WTC11 (cell line): ENCODE measurements around the gene KRTAP4-16. TPM values are rescaled to one million over a fixed set of nuclear protein-coding genes. Genes with fewer than 3 reads are reported as not detected.
"Not testable (repeated sequence)": the region's sequence is repeated elsewhere in the genome, so short reads cannot be mapped to it uniquely, and the experiment has no call there.

Experiments
- ATAC-seq: fragments of 200-7000 bp; cut with Tn5 transposase; 2 replicates; pipeline ENCODE4 v1.10.0; 2021; ENCODE audit warnings: mild to moderate bottlenecking, moderate library complexity
- CTCF ChIA-PET: fragments of 300-600 bp; sonication (Branson Sonifier 250); formaldehyde crosslinking; loops from one replicate; lab custom pipeline; 2021; ENCODE audit warnings: antibody characterized with exemption; lab: Charles Lee
- POLR2A ChIA-PET: fragments of 350-600 bp; sonication (Branson Sonifier 250); formaldehyde crosslinking; loops from one replicate; lab custom pipeline; 2021; ENCODE audit warnings: antibody characterized with exemption; lab: Charles Lee
- DNase-seq: peaks from one replicate; pipeline ENCODE4 v3.0.0; 2021; ENCODE audit warnings: low spot score
- H3K27ac Mint-ChIP-seq: 2 replicates; pipeline ENCODE4 v1.8.0; 2021; ENCODE audit warnings: mixed read lengths
- H3K27me3 Mint-ChIP-seq: 2 replicates; pipeline ENCODE4 v1.8.0; 2021; ENCODE audit warnings: low read depth, mild to moderate bottlenecking, moderate library complexity, mixed read lengths
- H3K36me3 Mint-ChIP-seq: 2 replicates; pipeline ENCODE4 v1.8.0; 2021; ENCODE audit warnings: mixed read lengths
- H3K4me1 Mint-ChIP-seq: 2 replicates; pipeline ENCODE4 v1.8.0; 2022; ENCODE audit warnings: mixed read lengths
- H3K4me3 Mint-ChIP-seq: 2 replicates; pipeline ENCODE4 v1.8.0; 2021; ENCODE audit warnings: mild to moderate bottlenecking, moderate library complexity, mixed read lengths
- H3K9me3 Mint-ChIP-seq: 2 replicates; pipeline ENCODE4 v1.8.0; 2021; ENCODE audit warnings: mixed read lengths
- CREB1 ChIP-seq: sonication (generic); formaldehyde crosslinking; IDR thresholded peaks from 2 replicates; pipeline ENCODE4 v1.8.0; 2023; ENCODE audit warnings: mild to moderate bottlenecking, missing genetic modification reagents
- ESRRA ChIP-seq: sonication (generic); formaldehyde crosslinking; IDR thresholded peaks from 2 replicates; pipeline ENCODE4 v1.8.1; 2022; ENCODE audit warnings: mild to moderate bottlenecking, missing genetic modification reagents, borderline replicate concordance
- FOXP1 ChIP-seq: sonication (generic); formaldehyde crosslinking; IDR thresholded peaks from 2 replicates; pipeline ENCODE4 v1.8.0; 2022; ENCODE audit warnings: missing genetic modification reagents, mild to moderate bottlenecking, moderate library complexity, borderline replicate concordance
- GABPB1 ChIP-seq: sonication (generic); formaldehyde crosslinking; IDR thresholded peaks from 2 replicates; pipeline ENCODE4 v1.8.1; 2023; ENCODE audit warnings: mild to moderate bottlenecking, missing genetic modification reagents
- HMGA2 ChIP-seq: fragments of 250-450 bp; sonication (Bioruptor Pico); IDR thresholded peaks from 2 replicates; pipeline ENCODE4 v1.4.0; 2021; ENCODE audit warnings: mild to moderate bottlenecking, moderate library complexity
- SMAD4 ChIP-seq: sonication (generic); formaldehyde crosslinking; IDR thresholded peaks from 2 replicates; pipeline ENCODE4 v1.8.0; 2022; ENCODE audit warnings: mild to moderate bottlenecking, missing genetic modification reagents
- TCF7 ChIP-seq: sonication (generic); formaldehyde crosslinking; IDR thresholded peaks from 2 replicates; pipeline ENCODE4 v1.8.0; 2022; ENCODE audit warnings: mild to moderate bottlenecking, low read depth, missing genetic modification reagents, moderate library complexity
- TP53 ChIP-seq: sonication (generic); formaldehyde crosslinking; IDR thresholded peaks from 2 replicates; pipeline ENCODE4 v1.8.1; 2023; ENCODE audit warnings: mild to moderate bottlenecking, missing genetic modification reagents
- ZNF121 ChIP-seq: sonication (generic); formaldehyde crosslinking; IDR thresholded peaks from 2 replicates; pipeline ENCODE4 v1.8.0; 2023; ENCODE audit warnings: missing genetic modification reagents
- ZNF423 ChIP-seq: fragments of 250-450 bp; sonication (Bioruptor Pico); IDR thresholded peaks from 2 replicates; pipeline ENCODE4 v2.1.2; 2022; ENCODE audit warnings: mild to moderate bottlenecking, moderate library complexity
- total RNA-seq: library from RNA; stranded (reverse); gene quantifications from 3 replicates; pipeline ENCODE4 v1.2.3, GENCODE V29; 2021
- TF ChIP-seq, protein P1 (sequence below): fragments of 250-450 bp; sonication (Bioruptor Pico); IDR thresholded peaks from 2 replicates; pipeline ENCODE4 v1.9.0; 2021; ENCODE audit warnings: mild to moderate bottlenecking, borderline replicate concordance
- TF ChIP-seq, protein P2 (sequence below): sonication (generic); formaldehyde crosslinking; IDR thresholded peaks from 2 replicates; pipeline ENCODE4 v1.8.1; 2023; ENCODE audit warnings: mild to moderate bottlenecking, missing genetic modification reagents, moderate library complexity
- TF ChIP-seq, protein P3 (sequence below): sonication (generic); formaldehyde crosslinking; IDR thresholded peaks from 2 replicates; pipeline ENCODE4 v1.8.0; 2023; ENCODE audit warnings: mild to moderate bottlenecking, missing genetic modification reagents
- TF ChIP-seq, protein P4 (sequence below): sonication (generic); formaldehyde crosslinking; IDR thresholded peaks from 2 replicates; pipeline ENCODE4 v1.8.1; 2023; ENCODE audit warnings: mild to moderate bottlenecking, missing genetic modification reagents
- TF ChIP-seq, protein P5 (sequence below): sonication (generic); formaldehyde crosslinking; IDR thresholded peaks from 2 replicates; pipeline ENCODE4 v1.8.0; 2022; ENCODE audit warnings: mild to moderate bottlenecking, missing genetic modification reagents

The KRTAP4-16 gene
- total RNA-seq, 1 experiment from 2014 or later: not detected

DNA sequence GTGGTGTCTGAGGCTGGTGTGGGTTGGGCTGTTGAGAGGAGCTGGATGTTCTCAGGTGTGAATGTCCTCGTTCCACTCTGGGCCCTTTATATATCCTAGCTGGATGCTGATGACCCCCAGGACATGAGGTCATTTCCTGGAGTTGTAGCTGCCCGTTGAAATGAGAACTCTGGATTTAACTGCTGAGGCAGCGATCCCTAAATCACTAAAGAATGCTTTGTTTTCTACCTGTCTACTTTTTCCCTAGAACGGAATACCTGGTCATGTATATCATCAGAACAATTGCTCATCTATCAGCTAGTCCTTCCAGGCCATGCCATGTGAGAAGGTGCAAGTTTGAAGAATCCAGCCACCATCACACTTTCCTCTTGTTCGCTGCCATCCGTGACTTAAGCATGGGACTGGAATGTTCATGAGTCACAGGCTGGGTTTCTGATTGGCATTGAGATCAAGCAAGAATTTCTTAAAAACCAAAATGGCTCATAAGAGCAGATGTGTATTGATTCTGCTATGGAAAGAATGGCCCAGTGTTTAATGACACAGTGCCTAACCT, 41.9 kb downstream of the KRTAP4-16 start, which contains the start of gene KRTAP2-3 (continued):
- TF ChIP-seq, protein P1, sequence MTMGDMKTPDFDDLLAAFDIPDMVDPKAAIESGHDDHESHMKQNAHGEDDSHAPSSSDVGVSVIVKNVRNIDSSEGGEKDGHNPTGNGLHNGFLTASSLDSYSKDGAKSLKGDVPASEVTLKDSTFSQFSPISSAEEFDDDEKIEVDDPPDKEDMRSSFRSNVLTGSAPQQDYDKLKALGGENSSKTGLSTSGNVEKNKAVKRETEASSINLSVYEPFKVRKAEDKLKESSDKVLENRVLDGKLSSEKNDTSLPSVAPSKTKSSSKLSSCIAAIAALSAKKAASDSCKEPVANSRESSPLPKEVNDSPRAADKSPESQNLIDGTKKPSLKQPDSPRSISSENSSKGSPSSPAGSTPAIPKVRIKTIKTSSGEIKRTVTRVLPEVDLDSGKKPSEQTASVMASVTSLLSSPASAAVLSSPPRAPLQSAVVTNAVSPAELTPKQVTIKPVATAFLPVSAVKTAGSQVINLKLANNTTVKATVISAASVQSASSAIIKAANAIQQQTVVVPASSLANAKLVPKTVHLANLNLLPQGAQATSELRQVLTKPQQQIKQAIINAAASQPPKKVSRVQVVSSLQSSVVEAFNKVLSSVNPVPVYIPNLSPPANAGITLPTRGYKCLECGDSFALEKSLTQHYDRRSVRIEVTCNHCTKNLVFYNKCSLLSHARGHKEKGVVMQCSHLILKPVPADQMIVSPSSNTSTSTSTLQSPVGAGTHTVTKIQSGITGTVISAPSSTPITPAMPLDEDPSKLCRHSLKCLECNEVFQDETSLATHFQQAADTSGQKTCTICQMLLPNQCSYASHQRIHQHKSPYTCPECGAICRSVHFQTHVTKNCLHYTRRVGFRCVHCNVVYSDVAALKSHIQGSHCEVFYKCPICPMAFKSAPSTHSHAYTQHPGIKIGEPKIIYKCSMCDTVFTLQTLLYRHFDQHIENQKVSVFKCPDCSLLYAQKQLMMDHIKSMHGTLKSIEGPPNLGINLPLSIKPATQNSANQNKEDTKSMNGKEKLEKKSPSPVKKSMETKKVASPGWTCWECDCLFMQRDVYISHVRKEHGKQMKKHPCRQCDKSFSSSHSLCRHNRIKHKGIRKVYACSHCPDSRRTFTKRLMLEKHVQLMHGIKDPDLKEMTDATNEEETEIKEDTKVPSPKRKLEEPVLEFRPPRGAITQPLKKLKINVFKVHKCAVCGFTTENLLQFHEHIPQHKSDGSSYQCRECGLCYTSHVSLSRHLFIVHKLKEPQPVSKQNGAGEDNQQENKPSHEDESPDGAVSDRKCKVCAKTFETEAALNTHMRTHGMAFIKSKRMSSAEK (CRISPR knock-in tag): no peak

DNA sequence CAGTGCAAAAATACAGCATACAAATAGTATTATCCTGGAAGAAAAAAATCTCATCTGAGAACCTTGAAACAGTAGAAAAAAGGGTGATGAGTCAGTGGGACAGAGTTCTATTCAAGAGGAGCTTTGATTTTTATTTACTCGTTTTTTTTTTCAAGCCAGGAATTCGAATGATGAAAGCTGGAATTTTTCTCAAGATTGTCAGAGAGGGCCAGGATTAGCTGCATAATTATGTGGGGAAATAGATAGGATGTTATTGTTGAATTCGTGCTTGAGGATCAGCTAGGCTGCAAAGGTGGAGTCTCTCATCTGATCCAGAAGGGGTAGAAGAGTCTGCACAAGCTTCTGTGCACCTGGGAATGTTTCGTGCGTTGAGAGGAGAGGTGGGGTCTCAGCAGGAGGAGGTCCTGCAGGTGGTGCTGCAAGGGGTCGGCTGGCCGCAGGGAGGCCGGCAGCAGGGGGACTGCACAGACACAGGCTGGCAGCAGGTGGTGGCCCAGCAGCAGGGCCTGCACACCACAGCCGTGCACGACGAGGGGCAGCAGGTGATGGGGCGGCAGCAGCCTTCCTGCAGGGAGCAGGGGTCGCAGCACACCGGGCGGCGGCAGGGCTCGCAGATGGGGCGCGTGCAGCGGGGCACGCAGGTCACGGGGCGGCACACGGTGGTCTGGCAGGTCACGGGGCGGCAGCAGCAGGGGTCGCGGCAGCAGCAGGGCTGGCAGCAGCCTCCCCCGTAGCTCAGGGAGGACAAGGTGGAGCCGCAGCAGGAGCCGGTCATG, 42.5 kb downstream of the KRTAP4-16 start:
- POLR2A ChIA-PET, H3K36me3 Mint-ChIP-seq, H3K27me3 Mint-ChIP-seq, H3K4me3 Mint-ChIP-seq, H3K9me3 Mint-ChIP-seq: not testable (repeated sequence)
- peak; percentile 14 for DNase-seq
- Mint-ChIP-seq H3K4me1 (peaks cover 14% of the 10 kb centered on the region), H3K27ac (peak overlapping the region; percentile 60; the same call in 1 of the 2 replicates)
- CTCF ChIA-PET: interaction anchor here (0.9 to 1.1 kb wide), 2 partner anchors 20 to 606 kb away, joined by 3 to 4 read pairs; no protein-coding TSS in a partner anchor
- ATAC-seq: peak; percentile 43
- TF ChIP-seq GABPB1 (peak; percentile 56; the same call in 1 of the 2 replicates), ZNF423 (CRISPR knock-in tag) (peak; percentile 42; the same call in 1 of the 2 replicates)

DNA sequence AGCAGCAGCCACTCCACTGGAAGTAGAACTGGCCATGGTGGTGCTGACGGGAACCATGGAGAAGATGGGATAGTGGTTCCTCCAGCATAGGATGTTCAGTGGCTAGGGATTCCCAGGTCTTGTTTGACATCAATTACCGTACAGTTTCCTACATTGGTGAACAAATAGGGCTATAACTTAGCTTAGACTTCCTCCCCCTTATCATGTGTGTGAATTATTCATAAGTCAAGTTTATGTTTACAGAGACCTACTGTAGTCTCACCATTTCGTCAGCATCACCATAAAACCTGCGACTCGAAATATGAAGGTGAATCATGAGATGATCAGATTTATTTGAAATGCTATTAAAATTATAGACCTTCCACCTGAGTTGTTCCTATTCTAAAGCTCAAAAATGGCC, 43.3 kb downstream of the KRTAP4-16 start:
- H3K36me3 Mint-ChIP-seq: peaks cover 4% of the 10 kb centered on the region; the same call in 1 of the 2 replicates
- H3K27me3 Mint-ChIP-seq: no peaks in the 10 kb centered on the region
- CTCF ChIA-PET: interaction anchor here (0.9 to 1.1 kb wide), 2 partner anchors 19 to 607 kb away, joined by 3 to 4 read pairs; no protein-coding TSS in a partner anchor
- H3K9me3 Mint-ChIP-seq: peaks cover 8% of the 10 kb centered on the region
- no peak overlapping the region for H3K27ac Mint-ChIP-seq
- POLR2A ChIA-PET: no interaction called here
- ATAC-seq (no peak), DNase-seq (no peak)
- no peak overlapping the region for H3K4me3 Mint-ChIP-seq
- TF ChIP-seq TP53 (CRISPR knock-in tag) (no peak), HMGA2 (CRISPR knock-in tag) (no peak), SMAD4 (no peak)
- TF ChIP-seq, protein P2, sequence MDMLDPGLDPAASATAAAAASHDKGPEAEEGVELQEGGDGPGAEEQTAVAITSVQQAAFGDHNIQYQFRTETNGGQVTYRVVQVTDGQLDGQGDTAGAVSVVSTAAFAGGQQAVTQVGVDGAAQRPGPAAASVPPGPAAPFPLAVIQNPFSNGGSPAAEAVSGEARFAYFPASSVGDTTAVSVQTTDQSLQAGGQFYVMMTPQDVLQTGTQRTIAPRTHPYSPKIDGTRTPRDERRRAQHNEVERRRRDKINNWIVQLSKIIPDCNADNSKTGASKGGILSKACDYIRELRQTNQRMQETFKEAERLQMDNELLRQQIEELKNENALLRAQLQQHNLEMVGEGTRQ (CRISPR knock-in tag): no peak
- TF ChIP-seq, protein P3, sequence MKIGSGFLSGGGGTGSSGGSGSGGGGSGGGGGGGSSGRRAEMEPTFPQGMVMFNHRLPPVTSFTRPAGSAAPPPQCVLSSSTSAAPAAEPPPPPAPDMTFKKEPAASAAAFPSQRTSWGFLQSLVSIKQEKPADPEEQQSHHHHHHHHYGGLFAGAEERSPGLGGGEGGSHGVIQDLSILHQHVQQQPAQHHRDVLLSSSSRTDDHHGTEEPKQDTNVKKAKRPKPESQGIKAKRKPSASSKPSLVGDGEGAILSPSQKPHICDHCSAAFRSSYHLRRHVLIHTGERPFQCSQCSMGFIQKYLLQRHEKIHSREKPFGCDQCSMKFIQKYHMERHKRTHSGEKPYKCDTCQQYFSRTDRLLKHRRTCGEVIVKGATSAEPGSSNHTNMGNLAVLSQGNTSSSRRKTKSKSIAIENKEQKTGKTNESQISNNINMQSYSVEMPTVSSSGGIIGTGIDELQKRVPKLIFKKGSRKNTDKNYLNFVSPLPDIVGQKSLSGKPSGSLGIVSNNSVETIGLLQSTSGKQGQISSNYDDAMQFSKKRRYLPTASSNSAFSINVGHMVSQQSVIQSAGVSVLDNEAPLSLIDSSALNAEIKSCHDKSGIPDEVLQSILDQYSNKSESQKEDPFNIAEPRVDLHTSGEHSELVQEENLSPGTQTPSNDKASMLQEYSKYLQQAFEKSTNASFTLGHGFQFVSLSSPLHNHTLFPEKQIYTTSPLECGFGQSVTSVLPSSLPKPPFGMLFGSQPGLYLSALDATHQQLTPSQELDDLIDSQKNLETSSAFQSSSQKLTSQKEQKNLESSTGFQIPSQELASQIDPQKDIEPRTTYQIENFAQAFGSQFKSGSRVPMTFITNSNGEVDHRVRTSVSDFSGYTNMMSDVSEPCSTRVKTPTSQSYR (CRISPR knock-in tag): no peak
- H3K4me1 Mint-ChIP-seq: peaks cover 17% of the 10 kb centered on the region

DNA sequence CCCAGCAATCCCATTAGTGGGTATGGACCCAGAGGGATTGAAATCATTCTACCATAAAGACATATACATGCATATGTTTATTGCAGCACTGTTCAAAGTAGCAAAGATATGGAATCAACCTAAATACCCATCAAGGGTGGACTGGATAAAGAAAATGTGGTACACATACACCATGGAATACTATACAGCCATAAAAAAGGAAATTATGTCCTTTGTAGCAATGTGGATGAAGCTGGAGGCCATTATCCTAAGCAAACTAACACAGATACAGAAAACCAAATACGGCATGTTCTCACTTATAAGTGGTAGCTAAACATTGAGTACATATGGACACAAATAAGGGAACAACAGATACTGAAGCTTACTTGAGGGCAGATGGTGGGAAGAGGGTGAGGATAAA, 44.5 kb downstream of the KRTAP4-16 start:
- ATAC-seq (no peak), DNase-seq (no peak)
- Mint-ChIP-seq H3K9me3 (peaks cover 8% of the 10 kb centered on the region), H3K4me3 (no peak overlapping the region), H3K4me1 (peaks cover 17% of the 10 kb centered on the region), H3K36me3 (peaks cover 4% of the 10 kb centered on the region; the same call in 1 of the 2 replicates), H3K27me3 (no peaks in the 10 kb centered on the region), H3K27ac (no peak overlapping the region)
- ChIA-PET POLR2A (no interaction called here), CTCF (no interaction called here)
- TF ChIP-seq, protein P4, sequence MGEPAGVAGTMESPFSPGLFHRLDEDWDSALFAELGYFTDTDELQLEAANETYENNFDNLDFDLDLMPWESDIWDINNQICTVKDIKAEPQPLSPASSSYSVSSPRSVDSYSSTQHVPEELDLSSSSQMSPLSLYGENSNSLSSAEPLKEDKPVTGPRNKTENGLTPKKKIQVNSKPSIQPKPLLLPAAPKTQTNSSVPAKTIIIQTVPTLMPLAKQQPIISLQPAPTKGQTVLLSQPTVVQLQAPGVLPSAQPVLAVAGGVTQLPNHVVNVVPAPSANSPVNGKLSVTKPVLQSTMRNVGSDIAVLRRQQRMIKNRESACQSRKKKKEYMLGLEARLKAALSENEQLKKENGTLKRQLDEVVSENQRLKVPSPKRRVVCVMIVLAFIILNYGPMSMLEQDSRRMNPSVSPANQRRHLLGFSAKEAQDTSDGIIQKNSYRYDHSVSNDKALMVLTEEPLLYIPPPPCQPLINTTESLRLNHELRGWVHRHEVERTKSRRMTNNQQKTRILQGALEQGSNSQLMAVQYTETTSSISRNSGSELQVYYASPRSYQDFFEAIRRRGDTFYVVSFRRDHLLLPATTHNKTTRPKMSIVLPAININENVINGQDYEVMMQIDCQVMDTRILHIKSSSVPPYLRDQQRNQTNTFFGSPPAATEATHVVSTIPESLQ (CRISPR knock-in tag): no peak
- TF ChIP-seq, protein P5, sequence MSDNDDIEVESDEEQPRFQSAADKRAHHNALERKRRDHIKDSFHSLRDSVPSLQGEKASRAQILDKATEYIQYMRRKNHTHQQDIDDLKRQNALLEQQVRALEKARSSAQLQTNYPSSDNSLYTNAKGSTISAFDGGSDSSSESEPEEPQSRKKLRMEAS (CRISPR knock-in tag): no peak
- TF ChIP-seq, protein P3 (CRISPR knock-in tag): no peak
- no peak for TF ChIP-seq FOXP1 (CRISPR knock-in tag)
- no peak for TF ChIP-seq ESRRA (CRISPR knock-in tag)
- TF ChIP-seq ZNF121 (CRISPR knock-in tag): no peak
- no peak for TF ChIP-seq CREB1 (CRISPR knock-in tag)
- no peak for TF ChIP-seq TCF7 (CRISPR knock-in tag)
- TF ChIP-seq SMAD4: no peak
